Uterus (tissue), 2 donors: ENCODE data around the gene THAP4.

Experiments
- CTCF ChIP-seq, 4 experiments: fragments of 200-600 bp in 2 of 4; fragments of 450-650 bp in 2 of 4; sonication (generic) in 2 of 4; IDR thresholded peaks; one replicate each; pipeline ENCODE4 v1.5.1; 2016 to 2019; ENCODE audit warnings: antibody characterized with exemption in 4 of 4, mild to moderate bottlenecking in 2 of 4, moderate library complexity in 1 of 4
- POLR2A ChIP-seq, 2 donors: fragments of 450-650 bp; IDR thresholded peaks; one replicate each; pipeline ENCODE4 v1.6.1; 2016; ENCODE audit warnings: antibody characterized with exemption in 2 of 2, mild to moderate bottlenecking in 1 of 2, moderate library complexity in 1 of 2

- no peak for TF ChIP-seq CTCF (IDR thresholded peaks at IDR 0.05)
- TF ChIP-seq POLR2A (IDR thresholded peaks at IDR 0.05), result no peak
Observed at GRCh38 chr2:241545523-241546473, 91.2 kb downstream of the THAP4 start.
